Right cardiac atrium (tissue), 5 donors: ENCODE measurements around the gene SOCS7. TPM values are rescaled to one million over a fixed set of nuclear protein-coding genes. Genes with fewer than 3 reads are reported as not detected.

ENCODE experiments used
- ATAC-seq, 2 donors: fragments of 200-7000 bp; cut with Tn5 transposase; one replicate each; pipeline versions ENCODE4 v1.8.0 to v1.9.1; 2020; ENCODE audit warnings: moderate library complexity in 2 of 2, mild to moderate bottlenecking in 1 of 2
- DNase-seq, 3 donors: peaks; one replicate each; pipeline ENCODE4 v3.0.0-alpha.2; 2020
- H3K27ac ChIP-seq: one replicate; pipeline ENCODE4 v1.5.1; 2013; ENCODE audit warnings: mild to moderate bottlenecking, low read length, control low read depth, moderate library complexity
- H3K27me3 ChIP-seq: one replicate; pipeline ENCODE4 v1.6.1; 2013; ENCODE audit not compliant: control insufficient read depth, insufficient read depth
- H3K4me1 ChIP-seq: one replicate; pipeline ENCODE4 v1.6.1; 2013; ENCODE audit warnings: low read length; ENCODE audit not compliant: control insufficient read depth, insufficient read depth
- H3K4me3 ChIP-seq: one replicate; pipeline ENCODE4 v1.5.1; 2013; ENCODE audit warnings: low read length, control low read depth
- H3K9me3 ChIP-seq: one replicate; pipeline ENCODE4 v1.6.1; 2013; ENCODE audit warnings: low read length; ENCODE audit not compliant: control insufficient read depth
- WGBS: extraction: QIAGEN DNeasy Blood & Tissue Kit; methylation state at CpG from one replicate; pipeline ENCODE4 v1.1.7; 2013; 5-methylcytosine and 5-hydroxymethylcytosine counted together
- intact Hi-C, 4 donors: fragments of 100-400 bp; cut with DNase I; formaldehyde crosslinking; loops; one replicate each; pipeline versions ENCODE4 v1.11.0 to v1.14.0; 2022 to 2023
- polyA plus RNA-seq: library from polyadenylated mRNA; stranded (reverse); fragments of 200-250 nt; gene quantifications from one replicate; pipeline ENCODE4 v1.2.3, GENCODE V29; 2013
- total RNA-seq, 4 donors: library from RNA; stranded (reverse); fragmentation: NEBNext Ultra II Directional; extraction: Animal tissue kit (Norgen Biotek cat#: 25700); gene quantifications; one replicate each; pipeline ENCODE4 v1.2.1, GENCODE V29; 2021
- donor health status: healthy with polysubstance abuse.
- donor health status: DM: no; HTN: yes; CAD: no.
- donor health status: DM: no; HTN: no; CAD: no.
- donor health status: DM: no; HTN: yes; CAD: no; lungs with severe emphysema.
- donor health status: DM: yes; HTN: yes; CAD: no.

The SOCS7 gene
- total and polyA plus RNA-seq, 5 donors: 7.4 to 16.4 (median 14.5) TPM

DNA sequence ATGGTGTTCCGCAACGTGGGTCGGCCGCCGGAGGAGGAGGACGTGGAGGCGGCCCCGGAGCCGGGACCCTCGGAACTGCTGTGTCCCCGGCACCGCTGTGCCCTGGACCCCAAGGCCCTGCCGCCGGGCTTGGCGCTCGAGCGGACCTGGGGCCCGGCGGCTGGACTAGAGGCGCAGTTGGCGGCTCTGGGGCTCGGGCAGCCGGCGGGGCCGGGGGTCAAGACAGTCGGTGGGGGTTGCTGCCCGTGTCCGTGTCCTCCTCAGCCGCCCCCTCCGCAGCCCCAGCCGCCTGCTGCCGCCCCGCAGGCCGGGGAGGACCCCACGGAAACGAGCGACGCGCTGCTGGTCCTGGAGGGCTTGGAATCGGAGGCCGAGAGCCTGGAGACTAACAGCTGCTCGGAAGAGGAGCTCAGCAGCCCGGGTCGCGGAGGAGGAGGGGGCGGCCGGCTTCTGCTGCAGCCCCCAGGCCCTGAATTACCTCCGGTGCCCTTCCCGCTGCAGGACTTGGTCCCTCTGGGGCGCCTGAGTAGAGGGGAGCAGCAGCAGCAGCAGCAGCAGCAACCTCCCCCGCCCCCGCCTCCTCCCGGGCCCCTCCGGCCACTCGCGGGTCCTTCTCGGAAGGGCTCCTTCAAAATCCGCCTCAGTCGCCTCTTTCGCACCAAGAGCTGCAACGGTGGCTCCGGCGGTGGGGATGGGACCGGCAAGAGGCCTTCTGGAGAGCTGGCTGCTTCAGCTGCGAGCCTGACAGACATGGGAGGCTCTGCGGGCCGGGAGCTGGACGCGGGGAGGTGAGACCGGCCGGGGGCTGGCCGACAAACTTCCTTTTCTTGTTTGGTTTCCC is 821 bp downstream of the SOCS7 start:
- intact Hi-C loops: loop anchor here in 1 of 4 donors (10.0 kb wide), 1 partner anchor 152 kb away; no protein-coding TSS in a partner anchor
- Histone ChIP-seq H3K4me3 (peak overlapping the region; percentile 88), H3K27me3 (no peaks in the 10 kb centered on the region), H3K4me1 (peaks cover 5% of the 10 kb centered on the region), H3K27ac (peak overlapping the region; percentile 40), H3K9me3 (no peaks in the 10 kb centered on the region)
- WGBS: under 1% methylated on average over 72 of the region's 72 CpGs
- peak; percentile 15 to 19 for ATAC-seq
- DNase-seq: peak; percentile 33 to 74 (median 73)

GRCh38 chr17:38353086-38353604 is 1.5 kb downstream of the SOCS7 start:
- no peaks in the 10 kb centered on the region for H3K9me3 ChIP-seq
- intact Hi-C loops: loop anchor here in 1 of 4 donors (10.0 kb wide), 1 partner anchor 152 kb away; no protein-coding TSS in a partner anchor
- H3K4me1 ChIP-seq: peaks cover 5% of the 10 kb centered on the region
- DNase-seq (no peak), ATAC-seq (no peak)
- H3K27ac ChIP-seq: peak overlapping the region; percentile 8
- WGBS: 16% methylated on average over 8 of the region's 8 CpGs
- no peaks in the 10 kb centered on the region for H3K27me3 ChIP-seq
- H3K4me3 ChIP-seq: peak overlapping the region; percentile 88

DNA sequence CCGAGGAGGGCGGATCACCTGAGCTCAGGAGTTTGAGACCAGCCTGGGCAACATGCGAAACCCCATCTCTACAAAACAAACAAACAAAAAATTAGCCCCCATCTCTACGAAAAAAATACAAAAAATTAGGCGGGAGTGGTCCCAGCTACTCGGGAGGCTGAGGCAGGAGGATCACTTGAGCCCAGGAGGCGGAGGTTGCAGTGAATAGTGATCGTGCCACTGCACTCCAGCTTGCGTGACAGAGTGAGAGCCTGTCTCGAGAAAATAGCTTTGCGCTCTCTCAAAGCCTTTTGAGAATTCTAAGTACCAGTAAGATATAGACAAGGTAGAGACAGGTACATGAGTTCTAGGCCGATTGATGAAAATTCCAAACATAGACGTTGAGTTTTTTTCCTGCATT is 2.0 kb downstream of the SOCS7 start:
- peak overlapping the region; percentile 88 for H3K4me3 ChIP-seq
- 81% methylated on average over 13 of the region's 13 CpGs for WGBS

DNA sequence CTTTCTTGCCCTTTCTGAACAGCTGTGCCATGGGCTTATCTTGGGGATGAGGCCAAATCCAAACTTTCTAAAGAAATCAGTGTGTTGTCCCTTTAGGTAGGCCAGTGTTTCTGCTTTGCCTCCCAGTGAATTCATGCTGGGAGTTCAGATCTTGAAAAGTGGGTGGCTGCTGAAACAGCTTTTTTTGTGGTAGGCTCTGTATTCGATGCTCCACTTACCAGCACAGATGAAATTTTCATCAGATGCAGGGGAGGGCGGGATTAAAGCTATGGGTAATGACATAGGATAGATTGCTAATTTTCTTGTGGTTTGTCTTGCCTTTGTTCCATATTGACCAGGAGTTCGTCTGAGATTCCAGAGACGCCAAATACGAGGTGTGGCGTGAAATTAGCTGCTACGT is 2.8 kb downstream of the SOCS7 start:
- Histone ChIP-seq H3K9me3 (no peaks in the 10 kb centered on the region), H3K27me3 (no peaks in the 10 kb centered on the region), H3K4me3 (no peak overlapping the region), H3K4me1 (peaks cover 5% of the 10 kb centered on the region), H3K27ac (no peak overlapping the region)
- ATAC-seq: no peak
- intact Hi-C loops: loop anchor here in 1 of 4 donors (10.0 kb wide), 1 partner anchor 150 kb away; no protein-coding TSS in a partner anchor
- DNase-seq: no peak
- 68% methylated on average over 7 of the region's 7 CpGs for WGBS

More for the DNA sequence above, 2.0 kb downstream of the SOCS7 start:
- Histone ChIP-seq H3K27ac (peak overlapping the region; percentile 8), H3K4me1 (peaks cover 5% of the 10 kb centered on the region), H3K27me3 (no peaks in the 10 kb centered on the region), H3K9me3 (no peaks in the 10 kb centered on the region)
- intact Hi-C loops: loop anchor here in 1 of 4 donors (10.0 kb wide), 1 partner anchor 151 kb away; no protein-coding TSS in a partner anchor
- ATAC-seq (no peak), DNase-seq (no peak)

DNA sequence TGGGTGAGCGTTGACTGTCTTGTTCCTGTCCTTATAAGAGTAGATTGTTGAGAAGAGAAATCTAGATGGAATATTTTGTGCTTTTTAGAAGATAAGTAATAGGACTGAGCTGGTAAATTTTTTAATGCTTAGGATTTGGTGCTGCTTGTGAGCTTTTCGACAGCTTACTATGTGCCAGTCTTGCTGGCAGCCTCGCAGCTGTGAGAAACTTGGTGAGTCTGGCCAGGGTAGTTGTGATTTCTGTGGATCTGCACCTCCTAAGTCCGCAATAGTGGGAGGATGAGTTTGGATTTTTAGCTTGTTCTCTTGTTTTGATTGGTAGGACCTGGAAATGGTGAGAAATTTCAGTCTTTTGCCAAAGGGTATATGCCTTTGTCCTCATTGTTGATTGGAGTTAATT is 3.6 kb downstream of the SOCS7 start:
- peaks cover 5% of the 10 kb centered on the region for H3K4me1 ChIP-seq
- no peak overlapping the region for H3K4me3 ChIP-seq
- ATAC-seq: no peak
- WGBS: 85% methylated on average over 4 of the region's 4 CpGs
- intact Hi-C loops: loop anchor here in 2 of 4 donors (5.0 to 10.0 kb wide), 2 partner anchors 62 to 150 kb away; no protein-coding TSS in a partner anchor
- no peaks in the 10 kb centered on the region for H3K27me3 ChIP-seq
- no peaks in the 10 kb centered on the region for H3K9me3 ChIP-seq
- DNase-seq: no peak
- H3K27ac ChIP-seq: no peak overlapping the region

DNA sequence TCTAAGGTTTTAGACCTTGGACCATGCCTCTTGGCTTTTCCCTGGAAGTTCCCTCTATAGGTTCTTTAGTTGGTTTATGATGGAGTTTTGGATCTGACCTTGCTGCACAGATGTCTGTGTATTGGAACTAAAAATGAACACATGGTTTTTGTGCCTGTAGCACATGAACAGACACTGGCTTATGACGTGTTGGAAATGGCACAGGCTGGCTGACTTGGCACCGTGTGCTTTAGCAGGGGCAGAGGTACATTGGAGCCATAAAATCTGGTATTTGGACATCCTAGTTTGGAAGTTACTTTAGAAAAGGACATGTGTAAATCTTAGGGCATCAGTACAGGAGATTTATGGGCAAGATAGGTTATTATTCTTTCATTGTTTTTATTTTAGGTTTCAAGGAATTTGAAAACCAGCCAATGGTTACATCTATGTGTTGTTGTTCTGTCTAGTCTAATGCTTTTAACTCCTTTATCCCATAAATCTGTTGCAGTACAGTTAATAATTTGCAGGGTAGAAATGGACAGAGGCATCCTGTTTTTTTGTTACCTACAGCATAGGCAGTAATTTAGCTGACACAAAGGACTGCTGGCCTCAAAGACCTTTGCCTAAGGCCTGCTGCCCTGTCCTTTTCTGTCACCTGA is 6.0 kb downstream of the SOCS7 start:
- ATAC-seq (no peak), DNase-seq (no peak)
- intact Hi-C loops: loop anchor here in 2 of 4 donors (5.0 to 10.0 kb wide), 2 partner anchors 60 to 147 kb away; no protein-coding TSS in a partner anchor
- no peak overlapping the region for H3K27ac ChIP-seq
- H3K4me1 ChIP-seq: peaks cover 5% of the 10 kb centered on the region
- H3K9me3 ChIP-seq: no peaks in the 10 kb centered on the region
- no peak overlapping the region for H3K4me3 ChIP-seq
- WGBS: 32% methylated on average over 2 of the region's 2 CpGs
- H3K27me3 ChIP-seq: no peaks in the 10 kb centered on the region

DNA sequence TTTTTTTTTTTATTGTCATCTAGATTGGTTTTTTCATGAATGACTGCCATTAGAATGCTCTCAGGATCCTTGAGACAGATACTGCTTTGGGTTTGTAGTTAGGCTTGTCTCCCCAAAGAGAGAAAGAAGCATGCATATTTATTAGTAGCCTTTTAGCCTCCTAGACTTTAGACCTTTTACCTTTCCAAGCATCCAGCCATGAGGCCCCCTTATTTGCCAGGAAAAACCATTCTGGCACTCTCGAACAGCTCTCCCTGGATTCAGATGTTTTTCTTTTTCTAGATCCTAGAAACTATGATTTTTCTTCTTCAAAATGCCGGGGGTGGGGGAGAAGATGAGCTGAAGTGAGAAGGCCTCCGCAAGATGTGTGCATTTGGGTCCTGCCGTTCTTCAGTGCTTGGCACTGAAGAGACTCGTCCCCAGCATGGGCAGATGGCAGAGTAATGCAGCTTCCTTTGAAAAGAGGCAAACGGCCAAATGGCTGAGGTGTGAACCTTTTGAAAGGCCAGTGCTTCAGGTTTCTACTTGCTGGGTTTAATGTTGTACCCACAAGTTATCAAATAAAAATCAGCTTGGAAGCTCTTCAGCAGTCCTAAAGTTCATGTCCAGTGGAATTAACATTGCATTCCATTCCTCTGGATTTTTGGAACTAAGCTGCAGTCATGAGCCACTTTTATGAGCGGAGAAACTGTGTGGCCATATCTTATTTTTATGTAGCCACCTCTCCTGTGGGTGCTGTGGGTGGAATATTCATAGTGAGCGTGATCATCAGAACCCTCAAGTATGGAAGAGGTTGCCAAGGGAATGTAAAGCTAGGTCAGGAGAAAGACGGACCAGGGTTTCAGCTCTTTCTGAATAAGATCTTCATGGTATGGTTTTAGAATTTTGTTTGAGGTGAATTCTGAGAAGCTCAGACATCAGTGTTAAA is 7.2 kb downstream of the SOCS7 start:
- peak overlapping the region; percentile 62 for H3K27ac ChIP-seq
- 55% methylated on average over 9 of the region's 9 CpGs for WGBS
- DNase-seq: no peak

GRCh38 chr17:38361694-38362465 is 10.2 kb downstream of the SOCS7 start:
- H3K4me3 ChIP-seq: no peak overlapping the region
- ATAC-seq (no peak), DNase-seq (no peak)
- intact Hi-C loops: no loop called here
- WGBS: 73% methylated on average over 5 of the region's 5 CpGs
- H3K9me3 ChIP-seq: no peaks in the 10 kb centered on the region
- H3K4me1 ChIP-seq: no peaks in the 10 kb centered on the region
- no peaks in the 10 kb centered on the region for H3K27me3 ChIP-seq
- H3K27ac ChIP-seq: no peak overlapping the region

More for the DNA sequence above, 7.2 kb downstream of the SOCS7 start:
- intact Hi-C loops: loop anchor here in 2 of 4 donors (5.0 to 10.0 kb wide), 2 partner anchors 58 to 146 kb away; no protein-coding TSS in a partner anchor
- Histone ChIP-seq H3K4me1 (peaks cover 5% of the 10 kb centered on the region), H3K9me3 (no peaks in the 10 kb centered on the region), H3K27me3 (no peaks in the 10 kb centered on the region), H3K4me3 (no peak overlapping the region)
- ATAC-seq: no peak

DNA sequence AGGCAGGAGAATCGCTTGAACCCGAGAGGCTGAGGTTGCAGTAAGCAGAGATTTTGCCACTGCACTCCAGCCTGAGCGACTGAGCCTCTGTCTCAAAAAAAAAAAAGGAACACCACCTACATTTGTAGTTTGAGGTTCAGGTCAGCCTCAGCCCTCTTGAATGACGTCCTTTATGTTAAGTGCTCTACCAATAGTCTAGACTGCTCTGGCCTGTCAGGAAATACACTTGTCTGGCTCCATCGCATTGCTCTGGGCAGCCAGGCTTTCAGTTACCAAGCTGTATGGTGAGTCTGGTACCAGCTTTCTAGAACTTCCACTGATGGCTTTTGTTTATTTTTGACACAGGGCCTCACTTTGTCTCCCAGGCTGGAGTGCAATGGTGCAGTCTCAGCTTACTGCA is 11.4 kb downstream of the SOCS7 start:
- ATAC-seq (no peak), DNase-seq (no peak)
- WGBS: 95% methylated on average over 5 of the region's 5 CpGs
- Histone ChIP-seq H3K4me3 (no peak overlapping the region), H3K27me3 (no peaks in the 10 kb centered on the region), H3K4me1 (no peaks in the 10 kb centered on the region), H3K9me3 (no peaks in the 10 kb centered on the region), H3K27ac (no peak overlapping the region)
- intact Hi-C loops: no loop called here
